Eye (tissue), 1 donor: ENCODE results near the gene KAT6B.

Source experiments
- DNase-seq: peaks from one replicate; pipeline ENCODE4 v3.0.0-alpha.2; 2015

The KAT6B gene

GRCh38 chr10:74824184-74824899 is 2.1 kb upstream of the KAT6B start:
- DNase-seq, result peak; percentile 72

- peak; percentile 80 for DNase-seq
These were observed 1.5 kb upstream of the KAT6B start for GRCh38 chr10:74824900-74825370.

GRCh38 chr10:74825371-74826141 is 844 bp upstream of the KAT6B start:
- no peak for DNase-seq

GRCh38 chr10:74827045-74827441 is 643 bp downstream of the KAT6B start:
- no peak for DNase-seq

- no peak for DNase-seq
These were observed 1.3 kb downstream of the KAT6B start for GRCh38 chr10:74827694-74828093.

GRCh38 chr10:74828946-74829345 is 2.5 kb downstream of the KAT6B start:
- DNase-seq, result no peak

GRCh38 chr10:74831518-74832120 is 5.2 kb downstream of the KAT6B start:
- no peak for DNase-seq

GRCh38 chr10:74835963-74836362 is 9.6 kb downstream of the KAT6B start:
- no peak for DNase-seq

GRCh38 chr10:74836877-74837276 is 10.5 kb downstream of the KAT6B start:
- no peak for DNase-seq

- DNase-seq, result no peak
These were observed 11.3 kb downstream of the KAT6B start for GRCh38 chr10:74837743-74838142.

GRCh38 chr10:74839708-74840107 is 13.3 kb downstream of the KAT6B start:
- DNase-seq, result no peak

GRCh38 chr10:74841265-74841973 is 15.0 kb downstream of the KAT6B start:
- DNase-seq, result no peak

- no peak for DNase-seq
These were observed 16.0 kb downstream of the KAT6B start for GRCh38 chr10:74842301-74842954.

GRCh38 chr10:74846958-74847357 is 20.6 kb downstream of the KAT6B start:
- no peak for DNase-seq

- DNase-seq, result no peak
These were observed 25.4 kb downstream of the KAT6B start for GRCh38 chr10:74851831-74852230.

GRCh38 chr10:74852381-74852780 is 26.0 kb downstream of the KAT6B start:
- no peak for DNase-seq

GRCh38 chr10:74854610-74855009 is 28.2 kb downstream of the KAT6B start:
- no peak for DNase-seq

GRCh38 chr10:74855027-74855426 is 28.6 kb downstream of the KAT6B start:
- DNase-seq, result no peak

GRCh38 chr10:74855439-74855838 is 29.0 kb downstream of the KAT6B start:
- no peak for DNase-seq

GRCh38 chr10:74856940-74857339 is 30.5 kb downstream of the KAT6B start:
- no peak for DNase-seq

- no peak for DNase-seq
These were observed 31.2 kb downstream of the KAT6B start for GRCh38 chr10:74857586-74857985.

GRCh38 chr10:74859546-74859945 is 33.1 kb downstream of the KAT6B start:
- DNase-seq, result no peak

- no peak for DNase-seq
These were observed 36.2 kb downstream of the KAT6B start for GRCh38 chr10:74862625-74863024.
